Left ventricle myocardium inferior (tissue), 1 donor: ENCODE results near the gene NR3C2. TPM values are rescaled to one million over a fixed set of nuclear protein-coding genes. Genes with fewer than 3 reads are reported as not detected.

ENCODE experiments used
- DNase-seq: peaks from one replicate; pipeline ENCODE4 v3.0.0-alpha.2; 2020
- H3K27ac ChIP-seq: fragments of 200-600 bp; replicated peaks from 2 replicates; pipeline ENCODE4 v1.8.0; 2021
- H3K27me3 ChIP-seq: fragments of 200-600 bp; 2 replicates; pipeline ENCODE4 v1.8.0; 2021; ENCODE audit warnings: low read depth
- H3K36me3 ChIP-seq: fragments of 200-600 bp; 2 replicates; pipeline ENCODE4 v1.8.0; 2021
- H3K4me1 ChIP-seq: fragments of 200-600 bp; 2 replicates; pipeline ENCODE4 v1.8.0; 2021
- H3K4me3 ChIP-seq: fragments of 200-600 bp; 2 replicates; pipeline ENCODE4 v1.8.0; 2021; ENCODE audit warnings: mild to moderate bottlenecking, moderate library complexity
- H3K9me3 ChIP-seq: fragments of 200-600 bp; replicated peaks from 2 replicates; pipeline ENCODE4 v1.8.0; 2021
- intact Hi-C: fragments of 100-400 bp; cut with micrococcal nuclease; formaldehyde crosslinking; loops from one replicate; pipeline ENCODE4 v1.11.0; 2022
- total RNA-seq: library from RNA; stranded (reverse); fragmentation: NEBNext Ultra II Directional; extraction: Animal tissue kit (Norgen Biotek cat#: 25700); gene quantifications from one replicate; pipeline ENCODE4 v1.2.1, GENCODE V29; 2021
- TF ChIP-seq, protein P1 (sequence below): fragments of 200-600 bp; IDR thresholded peaks from 2 replicates; pipeline ENCODE4 v1.8.0; 2021; ENCODE audit warnings: antibody characterized with exemption, mild to moderate bottlenecking, borderline replicate concordance
- donor health status: DM: no; HTN: yes; CAD: no; lungs with severe emphysema.

The NR3C2 gene
- total RNA-seq, 1 donor from 2014 or later: 23.9 TPM

DNA sequence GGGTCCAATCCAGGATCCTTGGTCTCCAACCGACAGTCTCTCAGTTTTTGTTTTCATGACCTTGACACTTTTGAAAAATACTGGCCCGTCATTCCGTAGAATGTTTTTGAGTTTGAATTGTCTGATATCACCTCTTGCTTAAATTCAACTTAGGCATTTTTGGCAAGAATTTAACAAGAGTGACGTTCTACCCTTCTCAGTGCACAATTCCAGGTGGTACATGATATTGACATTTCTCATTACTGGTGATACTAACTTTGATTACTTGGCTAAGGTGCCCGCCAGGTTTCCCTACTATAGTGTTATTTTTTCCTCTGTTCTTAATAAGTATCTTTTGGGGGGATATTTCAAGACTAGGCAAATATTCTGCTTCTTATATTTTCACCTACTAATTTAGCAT, 215.1 kb downstream of the NR3C2 start:
- TF ChIP-seq, protein P1, sequence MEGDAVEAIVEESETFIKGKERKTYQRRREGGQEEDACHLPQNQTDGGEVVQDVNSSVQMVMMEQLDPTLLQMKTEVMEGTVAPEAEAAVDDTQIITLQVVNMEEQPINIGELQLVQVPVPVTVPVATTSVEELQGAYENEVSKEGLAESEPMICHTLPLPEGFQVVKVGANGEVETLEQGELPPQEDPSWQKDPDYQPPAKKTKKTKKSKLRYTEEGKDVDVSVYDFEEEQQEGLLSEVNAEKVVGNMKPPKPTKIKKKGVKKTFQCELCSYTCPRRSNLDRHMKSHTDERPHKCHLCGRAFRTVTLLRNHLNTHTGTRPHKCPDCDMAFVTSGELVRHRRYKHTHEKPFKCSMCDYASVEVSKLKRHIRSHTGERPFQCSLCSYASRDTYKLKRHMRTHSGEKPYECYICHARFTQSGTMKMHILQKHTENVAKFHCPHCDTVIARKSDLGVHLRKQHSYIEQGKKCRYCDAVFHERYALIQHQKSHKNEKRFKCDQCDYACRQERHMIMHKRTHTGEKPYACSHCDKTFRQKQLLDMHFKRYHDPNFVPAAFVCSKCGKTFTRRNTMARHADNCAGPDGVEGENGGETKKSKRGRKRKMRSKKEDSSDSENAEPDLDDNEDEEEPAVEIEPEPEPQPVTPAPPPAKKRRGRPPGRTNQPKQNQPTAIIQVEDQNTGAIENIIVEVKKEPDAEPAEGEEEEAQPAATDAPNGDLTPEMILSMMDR: no peak
- intact Hi-C loops: no loop called here
- DNase-seq: no peak
- Histone ChIP-seq H3K4me3 (no peak overlapping the region), H3K36me3 (no peaks in the 10 kb centered on the region), H3K27ac (no peak overlapping the region), H3K27me3 (no peaks in the 10 kb centered on the region), H3K9me3 (no peaks in the 10 kb centered on the region), H3K4me1 (peaks cover 30% of the 10 kb centered on the region)

DNA sequence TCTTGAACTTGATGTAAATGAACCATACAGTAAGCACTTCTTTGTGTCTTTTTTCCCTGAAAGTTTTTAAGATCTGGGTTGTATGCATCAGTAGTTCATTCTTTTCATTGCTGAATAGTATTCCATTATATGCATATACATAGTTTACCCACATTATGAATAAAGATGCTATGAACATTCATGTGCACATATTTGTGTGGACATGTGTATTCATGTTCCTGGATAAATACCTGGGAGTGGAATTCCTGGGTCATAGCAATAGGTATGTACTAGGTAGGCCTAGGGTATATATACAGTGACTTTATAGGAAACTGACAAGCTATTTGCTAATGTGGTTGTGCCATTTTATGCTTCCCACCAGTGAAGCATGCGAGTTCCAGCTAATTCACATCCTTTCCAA, 215.9 kb downstream of the NR3C2 start:
- Histone ChIP-seq H3K4me3 (no peak overlapping the region), H3K9me3 (no peaks in the 10 kb centered on the region), H3K36me3 (no peaks in the 10 kb centered on the region), H3K4me1 (peaks cover 30% of the 10 kb centered on the region), H3K27me3 (no peaks in the 10 kb centered on the region), H3K27ac (no peak overlapping the region)
- no peak for DNase-seq
- intact Hi-C loops: no loop called here
- TF ChIP-seq, protein P1: no peak

DNA sequence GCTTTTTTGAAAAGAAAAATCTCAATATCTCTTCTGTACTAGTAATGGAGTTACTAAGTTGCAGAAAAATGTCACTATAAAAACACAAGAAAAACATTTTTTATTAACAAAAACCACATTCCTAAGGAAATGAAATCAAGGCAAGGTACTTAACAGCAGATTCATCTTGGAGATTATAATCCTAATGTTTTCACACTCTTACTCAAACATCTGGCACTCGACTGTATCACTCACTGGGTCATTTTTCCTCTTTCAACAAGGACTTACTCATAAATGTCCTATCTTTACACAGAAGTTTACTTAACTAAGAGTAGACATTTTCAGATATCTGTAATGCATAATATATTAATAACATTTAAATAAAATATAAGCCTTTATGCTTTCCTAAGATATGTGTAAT, 216.6 kb downstream of the NR3C2 start:
- Histone ChIP-seq H3K36me3 (no peaks in the 10 kb centered on the region), H3K4me3 (no peak overlapping the region), H3K9me3 (no peaks in the 10 kb centered on the region), H3K27me3 (no peaks in the 10 kb centered on the region), H3K27ac (no peak overlapping the region), H3K4me1 (peaks cover 30% of the 10 kb centered on the region)
- no peak for DNase-seq
- intact Hi-C loops: no loop called here
- TF ChIP-seq, protein P1: no peak

DNA sequence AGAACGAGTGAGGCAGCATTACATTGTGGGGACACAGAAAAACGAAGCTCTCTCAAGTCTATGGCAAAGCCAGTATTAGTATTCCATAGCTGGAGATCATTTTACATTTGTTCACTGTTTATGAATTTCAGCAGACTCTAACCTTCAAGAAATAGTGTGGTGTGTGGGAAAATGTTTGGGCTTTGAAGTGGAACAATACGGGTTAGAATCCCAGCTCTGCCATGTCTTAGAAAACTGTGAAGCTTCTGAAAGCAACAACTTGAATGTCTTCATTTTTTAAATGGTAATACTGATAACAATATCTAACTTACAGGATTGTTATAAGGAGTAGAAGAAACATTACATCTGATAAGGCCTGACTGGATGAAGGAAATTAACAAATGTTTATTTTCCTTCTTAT, 217.7 kb downstream of the NR3C2 start:
- DNase-seq: no peak
- Histone ChIP-seq H3K27ac (no peak overlapping the region), H3K9me3 (no peaks in the 10 kb centered on the region), H3K27me3 (no peaks in the 10 kb centered on the region), H3K4me3 (no peak overlapping the region), H3K36me3 (no peaks in the 10 kb centered on the region), H3K4me1 (peaks cover 22% of the 10 kb centered on the region)
- intact Hi-C loops: no loop called here
- TF ChIP-seq, protein P1: no peak

DNA sequence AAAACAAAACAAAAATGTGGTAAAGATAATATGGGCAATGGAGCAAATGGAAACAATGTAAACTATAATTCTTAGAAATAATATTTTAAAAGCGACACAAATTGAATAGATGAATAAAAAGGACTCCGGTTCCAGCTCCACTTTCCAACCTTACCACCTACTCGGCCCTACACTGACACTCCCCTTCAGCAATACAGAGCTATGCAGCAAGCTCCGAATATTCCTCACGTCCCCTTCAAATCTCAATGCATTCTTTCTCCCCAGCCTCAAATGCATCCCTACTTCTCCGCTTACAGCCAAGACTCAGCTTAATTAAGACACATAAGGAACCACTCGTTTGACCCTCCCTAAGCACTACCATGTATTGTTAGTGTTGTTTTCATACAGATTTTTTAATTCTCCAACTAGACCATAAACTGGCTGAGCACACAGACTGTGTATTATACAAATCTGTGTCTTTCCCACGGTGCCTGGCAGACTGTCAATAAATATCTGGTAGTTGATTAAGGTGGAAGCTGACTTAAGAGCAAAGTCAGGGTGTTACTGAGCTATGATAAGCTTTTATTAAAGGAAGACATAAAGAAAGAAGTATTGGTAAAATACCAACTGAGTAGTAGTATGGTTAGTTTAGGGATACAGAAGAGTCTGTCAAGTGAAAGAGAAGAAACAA, 219.1 kb downstream of the NR3C2 start:
- TF ChIP-seq, protein P1: no peak
- Histone ChIP-seq H3K4me1 (peaks cover 21% of the 10 kb centered on the region), H3K36me3 (no peaks in the 10 kb centered on the region), H3K27ac (no peak overlapping the region), H3K9me3 (peaks cover 8% of the 10 kb centered on the region), H3K27me3 (no peaks in the 10 kb centered on the region), H3K4me3 (no peak overlapping the region)
- no peak for DNase-seq
- intact Hi-C loops: no loop called here
